WTC11 (cell line): ENCODE measurements around the gene AAGAB. TPM values are rescaled to one million over a fixed set of nuclear protein-coding genes. Genes with fewer than 3 reads are reported as not detected.

ENCODE experiments used
- ATAC-seq: fragments of 200-7000 bp; cut with Tn5 transposase; 2 replicates; pipeline ENCODE4 v1.10.0; 2021; ENCODE audit warnings: mild to moderate bottlenecking, moderate library complexity
- CTCF ChIA-PET: fragments of 300-600 bp; sonication (Branson Sonifier 250); formaldehyde crosslinking; loops from one replicate; lab custom pipeline; 2021; ENCODE audit warnings: antibody characterized with exemption; lab: Charles Lee
- POLR2A ChIA-PET: fragments of 350-600 bp; sonication (Branson Sonifier 250); formaldehyde crosslinking; loops from one replicate; lab custom pipeline; 2021; ENCODE audit warnings: antibody characterized with exemption; lab: Charles Lee
- DNase-seq: peaks from one replicate; pipeline ENCODE4 v3.0.0; 2021; ENCODE audit warnings: low spot score
- H3K27ac Mint-ChIP-seq: 2 replicates; pipeline ENCODE4 v1.8.0; 2021; ENCODE audit warnings: mixed read lengths
- H3K27me3 Mint-ChIP-seq: 2 replicates; pipeline ENCODE4 v1.8.0; 2021; ENCODE audit warnings: low read depth, mild to moderate bottlenecking, moderate library complexity, mixed read lengths
- H3K36me3 Mint-ChIP-seq: 2 replicates; pipeline ENCODE4 v1.8.0; 2021; ENCODE audit warnings: mixed read lengths
- H3K4me1 Mint-ChIP-seq: 2 replicates; pipeline ENCODE4 v1.8.0; 2022; ENCODE audit warnings: mixed read lengths
- H3K4me3 Mint-ChIP-seq: 2 replicates; pipeline ENCODE4 v1.8.0; 2021; ENCODE audit warnings: mild to moderate bottlenecking, moderate library complexity, mixed read lengths
- H3K9me3 Mint-ChIP-seq: 2 replicates; pipeline ENCODE4 v1.8.0; 2021; ENCODE audit warnings: mixed read lengths
- AFF4 ChIP-seq: sonication (generic); formaldehyde crosslinking; IDR thresholded peaks from 2 replicates; pipeline ENCODE4 v1.8.1; 2023; ENCODE audit warnings: mild to moderate bottlenecking, missing genetic modification reagents, borderline replicate concordance
- ESRRA ChIP-seq: sonication (generic); formaldehyde crosslinking; IDR thresholded peaks from 2 replicates; pipeline ENCODE4 v1.8.1; 2022; ENCODE audit warnings: mild to moderate bottlenecking, missing genetic modification reagents, borderline replicate concordance
- ETV6 ChIP-seq: sonication (generic); formaldehyde crosslinking; IDR thresholded peaks from 2 replicates; pipeline ENCODE4 v1.8.1; 2022; ENCODE audit warnings: mild to moderate bottlenecking, missing genetic modification reagents
- JAZF1 ChIP-seq: fragments of 250-450 bp; sonication (Bioruptor Pico); IDR thresholded peaks from 2 replicates; pipeline ENCODE4 v1.9.0; 2021; ENCODE audit warnings: moderate library complexity, mild to moderate bottlenecking, inconsistent platforms
- JUN ChIP-seq: sonication (generic); formaldehyde crosslinking; IDR thresholded peaks from 2 replicates; pipeline ENCODE4 v1.8.0; 2023; ENCODE audit warnings: mild to moderate bottlenecking, missing genetic modification reagents
- MAX ChIP-seq: sonication (generic); formaldehyde crosslinking; IDR thresholded peaks from 2 replicates; pipeline ENCODE4 v1.8.0; 2022; ENCODE audit warnings: mild to moderate bottlenecking, missing genetic modification reagents
- MYBL2 ChIP-seq: sonication (generic); formaldehyde crosslinking; IDR thresholded peaks from 2 replicates; pipeline ENCODE4 v1.8.1; 2023; ENCODE audit warnings: mild to moderate bottlenecking, moderate library complexity, missing genetic modification reagents
- NFYB ChIP-seq: sonication (generic); formaldehyde crosslinking; conservative IDR thresholded peaks from 2 replicates; pipeline ENCODE4 v1.8.0; 2022; ENCODE audit warnings: low read depth, missing genetic modification reagents
- NR2C2 ChIP-seq: sonication (generic); formaldehyde crosslinking; IDR thresholded peaks from 2 replicates; pipeline ENCODE4 v1.8.0; 2022; ENCODE audit warnings: mild to moderate bottlenecking, missing genetic modification reagents
- PRRX2 ChIP-seq: fragments of 250-450 bp; sonication (Bioruptor Pico); IDR thresholded peaks from 2 replicates; pipeline ENCODE4 v1.8.0; 2021; ENCODE audit warnings: mild to moderate bottlenecking
- RORB ChIP-seq: fragments of 250-450 bp; sonication (Bioruptor Pico); IDR thresholded peaks from 2 replicates; pipeline ENCODE4 v1.9.0; 2021; ENCODE audit warnings: mild to moderate bottlenecking
- ZBTB43 ChIP-seq: sonication (generic); formaldehyde crosslinking; IDR thresholded peaks from 2 replicates; pipeline ENCODE4 v1.8.1; 2023; ENCODE audit warnings: mild to moderate bottlenecking, missing genetic modification reagents
- ZNF121 ChIP-seq: sonication (generic); formaldehyde crosslinking; IDR thresholded peaks from 2 replicates; pipeline ENCODE4 v1.8.0; 2023; ENCODE audit warnings: missing genetic modification reagents
- ZNF317 ChIP-seq: sonication (generic); formaldehyde crosslinking; IDR thresholded peaks from 2 replicates; pipeline ENCODE4 v1.8.1; 2023; ENCODE audit warnings: low read depth, mild to moderate bottlenecking, moderate library complexity, missing genetic modification reagents, borderline replicate concordance
- ZNF416 ChIP-seq: fragments of 250-450 bp; sonication (Bioruptor Pico); IDR thresholded peaks from 2 replicates; pipeline ENCODE4 v1.9.0; 2021; ENCODE audit warnings: mild to moderate bottlenecking, inconsistent platforms
- total RNA-seq: library from RNA; stranded (reverse); gene quantifications from 3 replicates; pipeline ENCODE4 v1.2.3, GENCODE V29; 2021
- TF ChIP-seq, protein P1 (sequence below): fragments of 250-450 bp; sonication (Bioruptor Pico); IDR thresholded peaks from 2 replicates; pipeline ENCODE4 v1.9.0; 2021; ENCODE audit warnings: mild to moderate bottlenecking
- TF ChIP-seq, protein P2 (sequence below): sonication (generic); formaldehyde crosslinking; IDR thresholded peaks from 2 replicates; pipeline ENCODE4 v1.8.1; 2022; ENCODE audit warnings: mild to moderate bottlenecking, moderate library complexity, missing genetic modification reagents

The AAGAB gene
- total RNA-seq, 1 experiment from 2014 or later: 41.7 TPM

GRCh38 chr15:67174864-67175573 lies 79.4 kb downstream of the AAGAB start:
- Mint-ChIP-seq H3K4me1 (peaks cover 38% of the 10 kb centered on the region), H3K4me3 (no peak overlapping the region), H3K27ac (peak overlapping the region; percentile 74; the same call in 1 of the 2 replicates), H3K27me3 (no peaks in the 10 kb centered on the region), H3K9me3 (no peaks in the 10 kb centered on the region)
- ChIA-PET CTCF (interaction anchor here (0.6 to 2.1 kb wide), 4 partner anchors 10 to 665 kb away, joined by 3 to 11 read pairs (median 4); partner anchors contain the start of gene RNU6-1), POLR2A (no interaction called here)
- DNase-seq (no peak), ATAC-seq (peak; percentile 22)
- TF ChIP-seq ZBTB43 (no peak), JUN (CRISPR knock-in tag) (no peak), PRRX2 (CRISPR knock-in tag) (no peak), ETV6 (no peak), JAZF1 (CRISPR knock-in tag) (no peak), NFYB (CRISPR knock-in tag) (no peak), RORB (no peak), ZNF416 (CRISPR knock-in tag) (no peak), ESRRA (CRISPR knock-in tag) (no peak), NR2C2 (CRISPR knock-in tag) (no peak), ZNF317 (CRISPR knock-in tag) (no peak), AFF4 (CRISPR knock-in tag) (no peak), MYBL2 (no peak), ZNF121 (CRISPR knock-in tag) (no peak), MAX (no peak)
- TF ChIP-seq, protein P1, sequence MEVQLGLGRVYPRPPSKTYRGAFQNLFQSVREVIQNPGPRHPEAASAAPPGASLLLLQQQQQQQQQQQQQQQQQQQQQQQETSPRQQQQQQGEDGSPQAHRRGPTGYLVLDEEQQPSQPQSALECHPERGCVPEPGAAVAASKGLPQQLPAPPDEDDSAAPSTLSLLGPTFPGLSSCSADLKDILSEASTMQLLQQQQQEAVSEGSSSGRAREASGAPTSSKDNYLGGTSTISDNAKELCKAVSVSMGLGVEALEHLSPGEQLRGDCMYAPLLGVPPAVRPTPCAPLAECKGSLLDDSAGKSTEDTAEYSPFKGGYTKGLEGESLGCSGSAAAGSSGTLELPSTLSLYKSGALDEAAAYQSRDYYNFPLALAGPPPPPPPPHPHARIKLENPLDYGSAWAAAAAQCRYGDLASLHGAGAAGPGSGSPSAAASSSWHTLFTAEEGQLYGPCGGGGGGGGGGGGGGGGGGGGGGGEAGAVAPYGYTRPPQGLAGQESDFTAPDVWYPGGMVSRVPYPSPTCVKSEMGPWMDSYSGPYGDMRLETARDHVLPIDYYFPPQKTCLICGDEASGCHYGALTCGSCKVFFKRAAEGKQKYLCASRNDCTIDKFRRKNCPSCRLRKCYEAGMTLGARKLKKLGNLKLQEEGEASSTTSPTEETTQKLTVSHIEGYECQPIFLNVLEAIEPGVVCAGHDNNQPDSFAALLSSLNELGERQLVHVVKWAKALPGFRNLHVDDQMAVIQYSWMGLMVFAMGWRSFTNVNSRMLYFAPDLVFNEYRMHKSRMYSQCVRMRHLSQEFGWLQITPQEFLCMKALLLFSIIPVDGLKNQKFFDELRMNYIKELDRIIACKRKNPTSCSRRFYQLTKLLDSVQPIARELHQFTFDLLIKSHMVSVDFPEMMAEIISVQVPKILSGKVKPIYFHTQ (CRISPR knock-in tag): no peak
- TF ChIP-seq, protein P2, sequence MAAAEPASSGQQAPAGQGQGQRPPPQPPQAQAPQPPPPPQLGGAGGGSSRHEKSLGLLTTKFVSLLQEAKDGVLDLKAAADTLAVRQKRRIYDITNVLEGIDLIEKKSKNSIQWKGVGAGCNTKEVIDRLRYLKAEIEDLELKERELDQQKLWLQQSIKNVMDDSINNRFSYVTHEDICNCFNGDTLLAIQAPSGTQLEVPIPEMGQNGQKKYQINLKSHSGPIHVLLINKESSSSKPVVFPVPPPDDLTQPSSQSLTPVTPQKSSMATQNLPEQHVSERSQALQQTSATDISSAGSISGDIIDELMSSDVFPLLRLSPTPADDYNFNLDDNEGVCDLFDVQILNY (CRISPR knock-in tag): no peak
- TF ChIP-seq, all 79 proteins: peak for 0
- peaks cover 7% of the 10 kb centered on the region; the same call in 1 of the 2 replicates for H3K36me3 Mint-ChIP-seq
